ENCODE data around the gene NECAB2.

- TF ChIP-seq YY1 (IDR thresholded peaks at IDR 0.05; ENCODE audit: insufficient read depth, insufficient read length) = no peak
- TF ChIP-seq ZNF274 (IDR thresholded peaks at IDR 0.05; ENCODE audit: low read depth, low read length) = no peak
- no peak for TF ChIP-seq SUZ12 (IDR thresholded peaks at IDR 0.05; ENCODE audit: extremely low read depth, insufficient read depth, insufficient read length)
Observed at GRCh38 chr16:84003038-84003437, 35.0 kb downstream of the NECAB2 start.
